Stimulated activated CD8-positive, alpha-beta memory T cell treated with anti-CD3 and anti-CD28 coated beads, Interleukin-15, amount 100 ng/mL, for 4 hours (primary cell): Measurements from ENCODE around the gene BCAS3.

Source experiments
- DNase-seq, 2 donors: peaks; one replicate each; pipeline ENCODE4 v3.0.0-alpha.2; 2020; ENCODE audit warnings: low read depth in 2 of 2

Gene BCAS3

GRCh38 chr17:61382796-61383688 is 705.4 kb downstream of the BCAS3 start:
- DNase-seq, result no peak

GRCh38 chr17:61383689-61384201 is 706.1 kb downstream of the BCAS3 start:
- no peak for DNase-seq

DNA sequence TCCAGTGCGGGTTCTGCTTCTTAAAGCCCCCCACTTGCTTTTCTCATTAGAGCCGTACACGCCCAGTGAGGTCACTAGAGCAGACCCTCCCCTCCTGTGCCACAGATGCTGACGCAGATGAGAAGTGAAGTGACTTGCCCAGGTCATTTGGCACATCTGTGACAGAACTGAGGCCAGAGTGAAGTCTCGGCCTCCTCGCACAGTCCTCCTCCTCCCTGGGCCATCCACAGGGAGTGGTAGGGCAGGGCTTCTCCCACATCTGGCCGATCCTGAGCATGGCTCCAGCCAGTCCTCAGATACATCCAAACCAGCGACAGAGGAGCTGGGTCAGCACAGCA is 706.7 kb downstream of the BCAS3 start:
- no peak for DNase-seq

DNA sequence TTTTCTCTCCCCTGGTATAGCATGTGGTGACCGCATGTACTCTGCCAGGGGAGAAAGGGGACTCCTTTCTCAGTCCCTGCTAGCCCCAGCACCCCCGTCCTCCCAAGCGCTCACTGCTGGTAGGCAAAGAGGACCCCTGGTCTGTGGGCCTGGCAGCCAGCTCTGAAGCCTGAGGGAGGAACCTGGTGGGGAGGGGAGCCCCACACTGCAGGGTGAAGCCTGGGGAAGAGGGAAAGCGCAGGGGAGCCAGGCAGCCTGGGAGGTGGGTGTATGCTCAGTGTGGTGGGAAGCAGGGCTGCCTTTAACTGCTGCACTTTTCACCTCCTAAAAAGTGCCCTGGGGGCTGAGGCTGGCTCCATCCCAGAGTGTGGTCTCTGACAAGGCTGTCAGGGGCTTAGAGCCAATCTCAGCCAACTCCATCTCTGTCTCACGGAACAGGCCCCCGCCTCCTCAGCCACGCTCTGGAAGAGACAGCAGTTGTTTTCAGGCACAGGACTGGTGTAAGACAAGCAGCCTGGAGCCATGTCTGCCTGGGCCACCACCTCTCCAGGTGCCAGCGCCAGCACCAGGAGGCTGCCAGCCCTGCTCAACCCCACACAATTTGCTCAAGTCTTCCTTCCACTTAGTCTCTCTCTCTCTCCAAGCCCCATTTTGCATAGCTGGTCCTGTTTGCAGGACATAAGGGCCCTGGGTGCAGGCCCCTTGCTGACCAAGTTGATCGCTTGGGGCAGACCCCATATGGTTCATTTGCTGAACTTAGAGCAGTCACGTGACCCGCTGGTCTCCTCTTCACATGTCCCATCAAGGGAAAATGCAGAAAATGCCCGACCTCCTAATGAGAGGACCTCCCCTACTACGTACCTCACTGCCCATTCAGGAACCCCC is 707.3 kb downstream of the BCAS3 start:
- no peak for DNase-seq

- DNase-seq, result no peak
Observed at GRCh38 chr17:61385577-61386236, 708.1 kb downstream of the BCAS3 start.

DNA sequence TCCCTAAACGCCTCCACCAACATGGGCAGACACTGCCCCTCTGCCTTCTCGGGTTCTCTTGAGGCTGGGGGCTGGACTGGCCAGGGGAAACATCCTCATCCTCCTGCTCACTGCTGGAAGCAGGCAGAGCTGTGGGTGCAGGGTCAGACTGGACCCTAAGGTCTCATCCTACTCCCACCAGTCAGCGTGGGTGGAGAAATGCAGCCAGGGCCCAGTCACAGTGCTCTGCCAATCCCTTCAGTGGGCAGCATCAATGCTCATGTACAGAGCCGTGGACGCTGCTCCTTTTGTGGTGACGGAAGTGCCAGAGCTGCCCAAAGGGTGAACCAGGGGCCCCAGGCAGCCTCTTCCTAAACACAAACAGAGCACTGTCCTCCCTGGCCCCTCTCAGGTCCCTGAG is 708.6 kb downstream of the BCAS3 start:
- DNase-seq, result no peak

- DNase-seq, result no peak
Observed at GRCh38 chr17:61387011-61387410, 709.4 kb downstream of the BCAS3 start.

DNA sequence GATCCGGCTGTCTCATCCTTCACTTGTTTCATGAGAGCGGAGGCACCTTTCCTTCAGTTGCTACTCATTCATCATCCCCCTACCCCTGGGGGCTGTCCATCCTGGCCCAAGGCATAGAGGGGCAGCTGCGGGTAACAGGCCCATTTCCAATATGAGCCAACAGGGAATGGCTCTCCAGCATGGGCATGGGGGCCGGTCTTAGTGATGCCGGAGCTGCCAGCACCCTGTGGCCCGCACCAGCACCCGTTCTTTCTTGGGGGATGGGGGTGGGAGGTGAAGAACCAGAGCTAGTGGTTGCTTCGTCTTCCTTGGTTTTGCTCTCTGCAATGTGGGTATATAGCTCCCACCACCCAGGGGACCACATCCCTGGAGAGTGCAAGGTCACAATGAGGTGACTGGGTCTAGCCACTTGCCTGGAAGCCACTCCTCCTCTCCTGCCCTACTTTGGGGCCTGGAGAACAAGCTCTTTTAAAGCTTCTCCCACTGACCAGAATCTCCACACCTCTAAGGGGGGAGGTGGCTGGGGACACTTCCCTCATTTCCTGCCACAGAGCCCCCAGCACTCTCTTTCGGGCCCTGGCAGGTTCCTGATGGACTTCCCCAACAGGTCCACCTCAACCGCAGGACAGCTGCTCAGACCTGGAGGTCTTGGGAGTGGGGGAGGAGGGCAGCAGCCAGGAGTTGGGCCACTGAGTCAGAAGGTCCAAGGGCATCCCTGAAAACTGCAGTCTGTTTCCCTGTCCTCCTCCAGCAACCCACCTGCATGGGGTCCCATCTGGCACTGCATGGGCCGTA is 710.1 kb downstream of the BCAS3 start:
- DNase-seq, result no peak

GRCh38 chr17:61388561-61389356 is 711.1 kb downstream of the BCAS3 start:
- DNase-seq, result no peak

GRCh38 chr17:61389670-61390478 is 712.2 kb downstream of the BCAS3 start:
- no peak for DNase-seq

DNA sequence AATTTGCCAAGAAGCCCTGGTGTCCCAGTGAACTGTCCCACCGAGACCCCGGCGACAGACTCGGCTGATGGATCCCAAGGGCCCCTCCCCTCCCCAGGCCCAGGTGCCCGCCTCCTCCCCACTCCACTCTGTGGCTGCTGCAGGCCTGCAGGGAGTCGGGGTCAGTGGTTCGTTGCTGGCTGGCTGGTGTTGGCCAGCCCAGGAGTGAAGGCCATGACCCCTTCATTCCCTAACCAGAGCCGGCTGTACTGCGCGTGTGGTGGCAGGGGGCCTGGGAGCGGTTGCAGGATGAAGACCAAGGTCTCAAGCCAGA is 712.8 kb downstream of the BCAS3 start:
- DNase-seq, result no peak

DNA sequence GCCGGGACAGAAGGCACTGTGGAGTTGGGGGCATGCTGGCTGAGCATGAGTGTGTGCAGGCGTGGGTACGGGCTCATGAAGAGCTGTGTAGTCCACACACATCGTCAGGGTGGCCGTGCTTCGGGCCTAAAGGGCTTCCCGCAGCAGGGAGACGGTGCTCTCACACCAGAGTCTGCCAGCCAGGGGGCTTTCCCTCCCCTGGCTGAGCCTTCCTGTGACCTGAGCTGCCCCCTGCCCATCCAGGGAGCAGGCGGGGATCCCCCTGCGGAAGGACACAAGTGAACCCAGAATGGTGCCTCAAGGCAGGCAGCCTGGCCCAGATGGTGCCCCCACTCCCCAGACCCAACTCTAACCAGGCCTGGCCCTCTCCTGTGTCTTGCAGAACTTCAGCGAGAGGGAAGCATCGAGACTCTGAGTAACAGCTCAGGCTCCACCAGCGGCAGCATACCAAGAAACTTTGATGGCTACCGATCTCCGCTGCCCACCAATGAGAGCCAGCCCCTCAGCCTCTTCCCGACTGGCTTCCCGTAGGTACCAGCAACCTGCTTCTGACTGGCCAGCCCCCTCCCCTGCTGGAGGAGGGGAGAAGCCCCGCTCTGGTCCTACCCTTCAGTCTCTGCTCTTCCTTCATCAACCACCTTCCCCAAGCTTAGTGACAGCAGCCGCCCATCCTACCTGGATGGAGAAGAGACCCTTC is 714.1 kb downstream of the BCAS3 start:
- DNase-seq, result no peak

DNA sequence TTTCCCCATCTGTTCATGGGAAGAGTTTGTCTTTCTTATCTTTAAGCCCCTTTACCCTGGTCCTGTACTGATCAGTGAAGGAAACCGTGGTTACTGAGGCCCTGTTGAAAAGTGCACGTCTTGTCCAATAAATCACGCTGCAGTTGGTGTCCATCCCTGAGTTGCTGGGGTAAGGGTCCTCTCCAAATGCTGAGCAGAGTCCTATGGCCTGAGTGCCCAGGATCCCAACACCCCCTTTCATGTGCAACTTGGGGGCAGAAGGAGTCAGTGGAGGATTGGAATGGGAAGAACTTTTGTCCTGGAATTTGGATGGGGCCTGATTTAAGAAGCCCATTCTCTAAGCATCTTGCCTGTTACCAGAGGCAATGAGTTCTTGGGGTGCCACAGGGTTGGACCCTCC is 715.0 kb downstream of the BCAS3 start:
- DNase-seq, result no peak

- DNase-seq, result no peak
Observed at GRCh38 chr17:61393550-61393903, 715.9 kb downstream of the BCAS3 start.

DNA sequence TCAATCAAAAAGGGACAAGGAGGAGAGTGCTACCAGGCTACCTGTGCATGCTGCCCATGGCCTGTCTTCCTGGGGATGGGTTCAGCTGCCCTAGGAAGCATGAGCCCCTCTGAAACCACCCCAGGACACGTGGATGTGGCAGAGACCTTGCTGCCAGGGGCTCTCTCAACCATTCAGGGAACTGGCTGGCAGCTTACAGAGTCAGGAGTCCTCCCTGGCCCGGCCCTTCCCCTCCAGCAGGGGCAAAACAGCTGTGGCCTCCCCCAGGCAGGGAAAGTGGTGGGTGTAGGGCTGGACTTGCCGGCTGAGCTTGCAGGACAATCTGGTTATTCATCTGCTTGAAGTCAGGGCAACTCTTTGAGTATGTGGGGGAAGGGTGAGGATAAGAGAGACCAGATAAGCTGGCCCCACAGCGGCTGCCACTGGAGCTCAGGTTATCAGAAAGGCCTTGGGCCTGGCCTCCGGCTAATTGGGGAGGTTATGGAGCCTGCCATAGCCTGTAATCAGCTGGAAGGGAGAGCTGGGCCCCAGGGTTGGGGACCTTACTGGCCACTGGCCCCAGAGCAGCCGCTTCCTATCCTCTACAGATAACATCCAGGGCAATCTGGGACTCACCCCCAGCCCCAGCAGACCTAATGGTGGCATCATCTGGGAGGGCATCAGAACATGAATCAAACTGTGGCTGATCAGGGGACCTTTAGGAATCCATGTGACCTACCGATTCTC is 716.4 kb downstream of the BCAS3 start:
- no peak for DNase-seq

GRCh38 chr17:61394630-61395408 is 717.2 kb downstream of the BCAS3 start:
- DNase-seq, result no peak

DNA sequence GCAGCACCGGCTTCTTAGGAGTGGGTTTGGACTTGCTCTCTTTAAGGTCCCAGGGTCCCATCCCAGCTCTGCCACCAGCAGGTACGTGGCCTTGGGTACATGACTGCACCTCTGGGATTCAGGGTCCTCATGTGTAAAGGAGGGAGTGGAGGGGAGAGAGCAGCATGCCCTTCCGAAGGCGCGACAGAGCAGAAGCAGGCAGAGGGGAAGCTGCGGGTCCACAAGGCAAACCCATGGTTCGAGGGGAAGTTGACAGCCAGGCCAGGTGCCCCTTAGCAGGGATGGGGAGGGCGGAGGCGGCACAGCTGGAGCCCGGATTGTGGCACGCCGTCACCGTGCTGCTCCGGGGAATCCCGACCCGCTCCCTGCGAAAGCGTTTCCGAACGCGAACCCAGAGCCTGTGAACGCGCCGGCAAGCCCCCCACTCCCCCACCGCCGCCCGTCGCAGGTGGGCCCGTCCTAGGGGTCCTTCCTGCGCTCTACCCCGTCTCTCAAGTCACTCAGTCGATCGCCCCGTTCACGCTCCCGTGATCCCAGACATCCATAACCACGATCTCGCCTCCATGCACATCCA is 717.8 kb downstream of the BCAS3 start:
- no peak for DNase-seq
